DND-41 (cell line): ENCODE results near the gene KCNQ5.

Experiments
- EZH2 ChIP-seq: IDR thresholded peaks from 3 replicates; pipeline ENCODE4 v1.6.1; 2012; ENCODE audit warnings: borderline replicate concordance, low read depth, mild to moderate bottlenecking, moderate library complexity, low read length, inconsistent platforms; ENCODE audit not compliant: severe bottlenecking
- TF ChIP-seq, protein P1 (sequence below): IDR thresholded peaks from 2 replicates; pipeline ENCODE4 v1.5.1; 2012; ENCODE audit warnings: borderline replicate concordance, low read length, moderate library complexity, mild to moderate bottlenecking; ENCODE audit not compliant: poor library complexity, severe bottlenecking; ENCODE audit errors: extremely low read depth

DNA sequence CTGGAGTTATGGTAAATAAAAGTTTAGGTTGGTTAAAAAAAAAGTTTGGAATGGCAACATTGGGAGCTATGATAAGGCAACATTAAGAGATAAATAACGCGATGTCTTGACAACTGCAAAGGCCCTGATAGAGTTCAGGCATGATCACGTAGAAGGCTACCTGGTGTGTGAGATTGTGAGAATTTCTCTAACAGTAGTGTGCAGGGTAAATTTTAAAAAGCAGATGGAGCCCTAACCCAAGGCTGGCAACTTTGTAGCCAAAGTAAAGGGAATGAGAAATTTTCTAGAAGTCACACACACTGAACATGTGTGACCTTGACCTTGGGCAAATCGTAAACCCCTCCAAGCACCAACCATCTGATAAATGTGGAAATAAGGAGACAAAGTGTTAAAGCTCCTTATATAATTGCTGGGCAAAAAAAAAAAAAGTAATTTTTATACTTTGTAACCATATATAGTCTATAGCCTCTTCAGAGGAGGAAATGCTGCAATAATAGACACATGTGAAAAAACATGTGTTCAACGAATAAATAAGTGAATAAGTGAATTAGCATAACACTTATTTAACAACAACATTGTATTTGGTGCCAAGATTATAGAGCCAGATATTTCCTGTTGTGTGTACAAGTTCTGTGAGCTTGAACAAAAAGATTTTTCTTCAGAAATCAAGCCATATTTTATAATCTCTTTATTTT is 18.2 kb downstream of the KCNQ5 start:
- TF ChIP-seq, protein P1, sequence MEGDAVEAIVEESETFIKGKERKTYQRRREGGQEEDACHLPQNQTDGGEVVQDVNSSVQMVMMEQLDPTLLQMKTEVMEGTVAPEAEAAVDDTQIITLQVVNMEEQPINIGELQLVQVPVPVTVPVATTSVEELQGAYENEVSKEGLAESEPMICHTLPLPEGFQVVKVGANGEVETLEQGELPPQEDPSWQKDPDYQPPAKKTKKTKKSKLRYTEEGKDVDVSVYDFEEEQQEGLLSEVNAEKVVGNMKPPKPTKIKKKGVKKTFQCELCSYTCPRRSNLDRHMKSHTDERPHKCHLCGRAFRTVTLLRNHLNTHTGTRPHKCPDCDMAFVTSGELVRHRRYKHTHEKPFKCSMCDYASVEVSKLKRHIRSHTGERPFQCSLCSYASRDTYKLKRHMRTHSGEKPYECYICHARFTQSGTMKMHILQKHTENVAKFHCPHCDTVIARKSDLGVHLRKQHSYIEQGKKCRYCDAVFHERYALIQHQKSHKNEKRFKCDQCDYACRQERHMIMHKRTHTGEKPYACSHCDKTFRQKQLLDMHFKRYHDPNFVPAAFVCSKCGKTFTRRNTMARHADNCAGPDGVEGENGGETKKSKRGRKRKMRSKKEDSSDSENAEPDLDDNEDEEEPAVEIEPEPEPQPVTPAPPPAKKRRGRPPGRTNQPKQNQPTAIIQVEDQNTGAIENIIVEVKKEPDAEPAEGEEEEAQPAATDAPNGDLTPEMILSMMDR: no peak
- TF ChIP-seq EZH2: no peak
